GM18520 (cell line): ENCODE measurements around the gene POLR2L.

Experiments used
- ATAC-seq: cut with Tn5 transposase; IDR thresholded peaks from one replicate; pipeline ENCODE4 v1.9.1; 2021; ENCODE audit not compliant: unreplicated experiment

POLR2L gene

DNA sequence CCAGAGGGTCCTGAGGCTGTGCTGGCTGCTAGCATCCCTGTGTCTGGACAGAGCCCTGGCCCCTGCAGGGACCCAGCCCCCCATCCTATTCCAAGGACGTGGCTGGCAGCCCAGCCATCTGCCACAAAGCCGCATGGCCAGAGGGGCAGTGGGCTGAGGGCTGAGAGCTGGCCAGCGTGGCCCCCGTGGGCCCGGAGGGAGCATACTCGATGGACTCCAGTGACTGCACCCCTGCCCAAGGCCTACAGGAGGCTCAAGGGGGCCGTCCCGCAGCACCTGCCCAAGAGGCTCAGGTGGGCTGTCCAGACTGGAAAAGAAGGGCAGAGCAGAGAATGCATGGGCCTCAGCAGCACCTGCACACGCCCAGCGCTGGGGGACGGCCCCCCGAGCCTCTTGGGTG is 13.5 kb upstream of the POLR2L start:
- ATAC-seq, result no peak

DNA sequence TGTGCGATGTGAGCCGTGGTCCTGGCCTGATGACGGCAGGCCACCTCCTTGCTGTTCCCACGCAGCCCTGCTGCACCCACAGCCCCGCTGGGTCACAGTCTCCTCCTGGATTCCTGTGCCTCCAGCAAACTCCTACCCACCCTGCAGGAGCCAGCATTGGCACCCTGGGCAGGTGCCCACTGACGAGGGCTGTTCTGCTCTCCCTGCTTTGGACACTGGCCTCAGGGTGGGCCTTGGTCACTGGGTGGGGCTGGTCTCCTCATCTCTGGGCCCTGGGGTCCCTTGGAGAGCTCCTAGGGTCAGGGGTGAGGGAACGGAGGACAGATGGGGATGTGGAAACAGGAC is 13.0 kb upstream of the POLR2L start:
- ATAC-seq, result no peak

DNA sequence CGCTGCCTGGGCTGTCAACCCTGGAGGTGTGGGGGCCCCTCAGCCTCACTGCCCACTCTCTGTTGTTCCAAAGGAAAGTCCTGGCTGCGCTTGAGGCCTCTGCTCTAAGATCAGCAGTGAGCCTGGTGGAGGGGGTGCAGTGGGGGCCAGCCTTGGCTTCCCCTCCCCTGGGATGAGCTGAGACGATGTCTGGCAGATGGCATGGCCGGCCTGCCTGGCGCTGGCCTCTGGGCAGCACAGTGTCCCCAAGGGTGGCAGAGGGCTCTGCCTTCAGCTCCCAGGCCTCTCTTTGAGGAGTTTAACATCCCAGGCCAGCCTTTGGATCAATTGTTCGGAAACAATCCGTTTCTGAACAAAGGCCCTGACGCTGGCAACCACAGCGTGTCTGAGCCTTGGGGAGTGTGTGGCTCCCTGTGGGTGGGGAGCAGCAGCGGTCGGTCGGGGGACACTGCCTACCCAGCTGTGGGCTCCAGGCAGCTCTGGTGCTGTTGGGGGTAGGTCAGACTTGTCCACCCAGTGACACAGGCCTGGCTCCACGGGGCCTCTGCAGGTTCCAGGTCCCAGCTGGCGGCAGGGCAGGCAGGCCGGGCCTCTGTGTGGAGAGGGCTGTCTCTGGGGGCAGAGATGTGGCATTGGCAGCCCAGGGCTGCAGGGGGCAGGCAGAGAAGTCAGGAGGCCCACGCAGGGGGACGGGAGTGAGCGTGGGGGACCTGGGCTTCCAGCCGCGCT is 12.4 kb upstream of the POLR2L start:
- no peak for ATAC-seq

DNA sequence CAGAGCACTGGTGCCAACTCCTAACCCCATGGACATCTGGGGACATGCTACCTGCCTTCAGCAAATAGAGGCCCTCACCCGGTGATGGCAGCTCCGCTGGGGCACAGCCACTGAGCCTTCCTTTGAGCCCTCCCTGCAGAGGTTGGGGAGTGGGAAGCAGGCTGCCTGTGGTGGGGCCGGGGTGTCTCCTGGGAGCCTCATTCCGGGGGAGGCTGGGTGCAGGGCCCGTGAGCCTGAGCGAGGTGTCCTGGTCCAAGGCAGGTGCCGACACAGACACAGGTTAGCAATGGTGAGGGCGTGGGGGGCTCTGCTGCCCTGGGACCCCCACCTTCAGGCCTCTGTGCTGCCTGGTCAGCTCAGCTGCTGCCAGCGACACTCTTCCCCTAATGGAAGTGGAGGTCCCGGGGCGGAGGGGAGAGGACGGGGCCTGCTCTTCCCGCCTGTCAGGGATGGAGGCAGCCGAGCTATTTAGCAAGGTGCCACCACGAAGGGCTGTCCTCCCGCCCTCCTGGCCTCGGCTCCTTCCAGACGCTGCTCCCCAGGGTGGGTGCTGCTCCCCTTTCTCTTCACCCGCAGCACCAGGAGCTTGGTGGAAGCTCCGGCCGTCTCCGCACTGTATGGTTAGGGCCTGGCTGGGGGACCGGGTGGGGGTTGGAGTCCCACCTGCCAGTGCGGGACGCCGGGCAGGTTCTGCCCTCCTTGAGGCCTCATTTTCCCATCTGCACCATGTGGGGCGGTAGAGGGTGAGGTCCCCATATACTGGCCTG is 11.5 kb upstream of the POLR2L start:
- ATAC-seq, result no peak

DNA sequence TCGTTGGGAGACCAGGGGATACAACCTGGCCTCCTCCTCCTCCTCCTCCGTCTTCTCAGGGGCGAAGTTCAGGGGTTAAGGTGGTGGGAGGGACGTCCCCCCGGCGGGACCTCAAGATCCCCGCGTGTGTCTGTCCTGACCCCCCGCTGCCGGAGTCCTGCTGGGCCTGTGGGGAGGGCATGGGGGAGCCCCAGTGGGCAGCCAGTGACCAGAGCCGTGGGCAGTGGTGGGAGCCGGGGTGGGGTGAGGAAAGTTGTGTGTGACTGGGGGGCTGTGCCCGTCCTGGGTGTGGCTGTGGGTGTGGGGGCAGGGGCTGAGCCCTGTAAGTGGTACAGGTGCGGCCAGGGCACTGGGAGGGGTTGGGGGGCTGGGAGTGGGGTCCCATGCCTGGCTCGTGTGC is 10.4 kb upstream of the POLR2L start:
- ATAC-seq, result no peak

DNA sequence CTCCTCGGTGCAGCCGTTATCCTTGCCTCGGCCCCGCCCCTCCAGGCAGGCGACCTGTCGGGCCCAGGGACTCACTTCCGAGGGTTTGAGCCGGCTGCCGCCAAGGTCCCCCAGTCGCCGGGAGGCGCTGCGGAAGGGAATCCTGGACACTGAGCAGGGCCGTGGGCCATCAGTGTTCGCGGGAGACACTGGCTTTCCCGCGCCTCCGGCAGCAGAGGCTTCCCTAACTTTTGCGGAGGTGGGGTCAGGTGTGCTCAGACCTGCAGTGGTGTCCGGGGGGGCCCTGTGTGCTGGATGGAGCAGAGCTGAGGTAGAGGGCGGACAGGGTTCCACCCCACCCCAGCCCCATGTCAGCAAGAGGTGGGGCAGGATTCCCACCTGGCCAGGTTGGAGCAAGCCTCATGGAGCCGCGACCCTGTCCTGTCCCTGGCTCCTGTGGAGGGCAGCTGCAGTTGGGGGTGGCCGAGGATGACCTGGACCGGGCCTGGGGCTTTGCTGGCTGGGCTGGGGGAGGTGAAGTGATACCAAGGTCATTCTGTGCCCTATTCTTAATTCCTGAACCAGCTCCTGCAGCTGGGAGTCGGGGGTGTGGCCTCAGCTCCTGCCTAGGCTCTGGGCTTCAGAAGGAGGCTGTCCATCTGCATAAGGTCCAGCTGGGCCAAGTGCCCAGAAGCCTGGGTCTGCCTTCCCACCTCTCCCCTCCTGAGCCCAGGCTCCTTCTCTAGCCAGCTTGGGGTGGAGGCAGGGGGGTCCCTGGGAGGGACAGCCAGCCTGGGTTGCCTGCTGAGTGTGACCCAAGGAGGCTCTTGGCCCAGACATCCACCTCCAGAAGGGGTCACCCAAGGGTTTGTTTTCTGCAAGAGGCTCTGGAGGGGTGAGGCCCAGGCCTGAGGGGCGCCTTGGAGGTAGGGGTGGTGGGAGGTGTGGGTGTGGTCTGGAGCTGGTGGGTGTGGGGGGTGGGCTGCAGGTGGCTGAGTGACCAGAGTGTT is 8.7 kb upstream of the POLR2L start:
- ATAC-seq, result no peak

DNA sequence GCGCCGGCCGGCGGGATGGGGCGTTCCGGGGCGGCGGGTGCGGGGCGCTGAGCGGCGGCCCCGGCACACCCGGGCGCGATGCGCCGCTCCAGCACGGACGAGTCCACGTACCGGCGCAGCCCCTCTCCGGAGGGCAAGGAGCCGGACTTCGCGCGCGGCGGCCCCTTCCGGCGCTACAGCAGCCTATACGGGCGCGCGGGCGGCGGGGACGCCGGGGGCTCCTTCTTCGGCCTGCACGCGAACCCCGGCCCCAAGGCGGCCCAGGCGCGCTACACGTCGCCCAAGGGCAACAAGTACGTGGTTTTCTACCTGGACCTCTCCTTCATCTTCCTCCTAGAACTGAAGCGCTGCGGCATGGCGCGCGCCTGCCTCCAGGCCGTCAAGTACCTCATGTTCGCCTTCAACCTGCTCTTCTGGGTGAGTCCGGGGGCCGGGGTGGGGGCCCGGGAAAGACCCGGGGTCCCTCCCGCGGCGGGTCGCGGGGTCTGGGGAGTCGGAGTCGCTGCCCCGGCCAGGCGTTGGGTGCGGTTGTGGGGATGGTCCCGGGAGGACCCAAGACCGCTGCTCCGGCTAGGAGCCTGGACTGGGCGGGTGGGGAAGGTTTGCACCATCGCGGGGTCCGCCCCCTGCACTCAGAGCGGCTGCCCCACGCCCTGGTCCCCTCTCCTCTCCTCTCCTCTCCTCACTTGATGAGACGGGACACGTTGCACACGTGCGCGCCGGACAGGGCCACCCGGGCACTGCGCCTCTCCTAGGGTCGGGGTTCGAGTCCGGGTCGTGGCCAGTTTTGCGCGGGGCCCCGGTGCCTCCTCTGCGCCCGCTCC is 7.8 kb upstream of the POLR2L start:
- ATAC-seq, result no peak

DNA sequence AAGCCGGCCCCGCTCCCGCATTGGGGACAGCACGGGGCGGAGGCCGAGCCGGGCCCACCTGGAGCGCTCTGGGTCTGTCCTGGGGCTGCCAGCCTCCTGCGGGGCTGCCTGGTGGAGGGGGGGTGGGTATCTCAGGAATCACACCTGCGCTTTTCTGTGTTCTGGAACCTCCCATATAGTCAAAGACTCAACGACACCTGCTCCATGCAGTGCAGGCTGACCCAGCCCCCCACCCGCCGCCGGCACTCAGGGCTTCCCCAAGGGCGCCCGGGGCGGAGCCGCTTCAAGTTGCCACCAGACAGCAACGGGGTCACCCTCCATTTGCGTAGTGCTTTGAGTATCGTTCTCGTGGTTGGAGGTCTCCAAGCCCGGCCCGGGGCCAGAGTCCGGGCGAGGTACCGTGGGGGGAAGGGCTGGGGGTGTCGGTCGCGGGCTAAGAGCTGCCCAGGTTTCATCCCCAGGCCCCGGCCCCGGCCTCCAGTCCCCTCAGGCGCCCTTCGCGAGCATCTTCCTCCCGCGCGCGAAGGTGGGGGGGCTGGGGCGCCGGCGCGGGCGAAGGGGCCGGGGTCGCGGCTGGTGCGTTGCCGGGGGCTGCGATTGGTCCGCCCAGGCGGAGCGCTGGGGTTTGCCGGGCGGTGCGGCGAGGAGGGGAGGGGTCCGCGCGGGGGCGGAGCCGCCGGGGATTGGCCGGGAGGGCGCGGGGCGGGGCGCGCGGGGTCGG is 6.9 kb upstream of the POLR2L start:
- ATAC-seq, result no peak

DNA sequence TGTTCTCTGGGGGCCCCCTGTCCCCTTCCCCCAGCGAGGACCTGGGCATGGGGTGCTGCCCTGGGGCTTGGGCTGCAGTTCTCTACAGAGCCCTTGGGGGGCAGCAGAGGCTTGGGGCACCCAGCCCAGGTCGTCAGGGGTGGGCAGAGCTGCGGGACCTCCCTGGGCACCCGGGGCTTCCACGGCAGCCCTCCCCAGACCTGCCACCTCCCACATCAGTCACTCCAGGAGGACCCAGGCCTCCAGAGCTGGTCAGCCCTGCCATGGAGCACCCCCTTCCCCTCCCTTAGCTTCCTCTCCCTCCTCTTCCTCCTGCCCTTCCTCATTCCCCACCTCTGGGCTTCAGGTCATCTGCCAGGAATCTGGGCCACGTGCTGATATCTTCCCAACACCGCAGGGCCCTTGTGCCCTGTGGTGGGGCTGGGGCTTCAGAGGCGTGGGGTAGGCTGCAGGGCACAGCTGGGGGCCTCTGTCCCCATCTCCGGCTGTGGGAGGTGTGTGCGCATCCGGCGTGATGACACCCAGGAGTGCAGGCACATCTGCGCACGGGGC is 6.1 kb upstream of the POLR2L start:
- ATAC-seq, result no peak

DNA sequence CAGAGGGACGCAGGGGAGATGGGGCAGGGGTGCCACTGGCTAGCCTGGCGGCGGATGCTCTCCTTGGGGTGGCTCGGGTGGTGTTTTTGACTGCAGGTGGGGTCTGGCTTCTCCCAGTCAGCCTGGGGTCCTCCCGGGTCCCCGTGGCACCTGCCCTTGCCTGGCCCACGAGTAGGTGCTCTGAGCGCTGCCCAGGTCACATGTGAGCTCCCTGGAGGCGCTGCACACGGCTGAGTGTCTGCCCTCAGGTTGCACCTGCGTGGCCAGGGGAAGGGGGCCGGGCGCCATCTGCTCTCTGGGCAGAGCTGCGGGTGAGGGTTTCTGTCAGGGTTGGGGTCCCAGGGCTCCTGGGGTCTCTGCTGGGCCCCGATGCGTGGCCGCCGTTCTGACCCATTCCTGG is 5.5 kb upstream of the POLR2L start:
- no peak for ATAC-seq

DNA sequence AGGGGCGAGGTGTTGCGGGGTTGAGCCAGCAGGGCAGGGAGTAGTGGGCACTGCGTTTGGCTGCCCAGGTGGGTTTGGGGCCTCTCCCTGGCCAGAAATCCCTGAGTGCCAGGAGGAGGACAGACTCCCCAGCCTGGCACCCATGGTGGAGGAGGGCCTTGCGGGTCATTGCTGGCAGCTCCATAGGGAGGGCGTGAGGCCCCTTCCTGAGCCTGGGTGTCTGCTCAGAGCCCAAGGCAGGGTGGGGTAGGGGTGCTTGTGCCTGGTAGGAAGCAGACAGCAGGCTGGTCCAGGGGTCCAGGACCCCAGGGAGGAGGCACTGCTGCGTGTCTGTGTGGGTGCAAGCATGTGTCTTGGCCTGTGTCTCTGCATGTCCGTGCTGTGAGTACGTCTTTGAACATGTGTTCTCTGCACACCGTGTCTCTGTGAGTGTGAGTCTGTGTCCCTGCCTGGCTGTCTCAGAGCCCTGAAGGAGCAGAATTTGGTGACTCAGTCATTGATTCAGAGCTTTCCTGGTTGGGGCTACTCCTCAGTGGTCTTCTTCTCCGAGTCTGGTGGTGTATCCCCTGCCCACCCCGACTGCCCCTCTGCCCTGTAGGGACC is 4.3 kb upstream of the POLR2L start:
- no peak for ATAC-seq

DNA sequence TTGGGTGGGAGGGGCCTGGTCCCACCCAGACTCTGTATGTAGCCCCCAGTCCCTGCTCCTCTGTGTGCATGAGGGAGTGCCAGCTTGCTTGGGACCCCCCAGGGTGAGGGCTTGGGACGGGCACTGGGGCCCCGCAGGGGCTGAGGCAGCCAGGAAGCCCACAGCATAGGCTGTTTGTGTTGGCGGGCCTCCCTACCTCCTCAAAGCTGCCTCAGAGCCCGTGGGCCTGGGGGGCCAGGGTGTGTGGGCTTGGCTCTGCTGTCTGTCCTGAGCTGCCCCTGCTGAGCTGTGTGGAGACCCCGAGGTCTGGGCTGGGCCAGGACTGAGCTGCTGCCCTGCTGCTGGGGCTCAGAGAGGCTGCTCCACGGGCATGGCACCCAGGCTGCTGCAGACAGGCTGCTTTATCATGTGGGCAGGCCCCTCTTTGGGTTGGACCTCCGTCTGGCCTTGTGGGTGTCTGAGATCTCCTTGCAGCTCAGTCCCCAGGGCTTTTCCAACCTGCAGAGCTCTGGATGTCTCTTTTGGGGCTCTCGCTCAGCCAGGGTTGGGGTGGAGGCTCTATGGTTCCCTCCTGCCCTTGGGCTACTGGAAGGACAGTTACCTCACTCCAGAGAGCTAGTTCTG is 3.7 kb upstream of the POLR2L start:
- ATAC-seq, result no peak

DNA sequence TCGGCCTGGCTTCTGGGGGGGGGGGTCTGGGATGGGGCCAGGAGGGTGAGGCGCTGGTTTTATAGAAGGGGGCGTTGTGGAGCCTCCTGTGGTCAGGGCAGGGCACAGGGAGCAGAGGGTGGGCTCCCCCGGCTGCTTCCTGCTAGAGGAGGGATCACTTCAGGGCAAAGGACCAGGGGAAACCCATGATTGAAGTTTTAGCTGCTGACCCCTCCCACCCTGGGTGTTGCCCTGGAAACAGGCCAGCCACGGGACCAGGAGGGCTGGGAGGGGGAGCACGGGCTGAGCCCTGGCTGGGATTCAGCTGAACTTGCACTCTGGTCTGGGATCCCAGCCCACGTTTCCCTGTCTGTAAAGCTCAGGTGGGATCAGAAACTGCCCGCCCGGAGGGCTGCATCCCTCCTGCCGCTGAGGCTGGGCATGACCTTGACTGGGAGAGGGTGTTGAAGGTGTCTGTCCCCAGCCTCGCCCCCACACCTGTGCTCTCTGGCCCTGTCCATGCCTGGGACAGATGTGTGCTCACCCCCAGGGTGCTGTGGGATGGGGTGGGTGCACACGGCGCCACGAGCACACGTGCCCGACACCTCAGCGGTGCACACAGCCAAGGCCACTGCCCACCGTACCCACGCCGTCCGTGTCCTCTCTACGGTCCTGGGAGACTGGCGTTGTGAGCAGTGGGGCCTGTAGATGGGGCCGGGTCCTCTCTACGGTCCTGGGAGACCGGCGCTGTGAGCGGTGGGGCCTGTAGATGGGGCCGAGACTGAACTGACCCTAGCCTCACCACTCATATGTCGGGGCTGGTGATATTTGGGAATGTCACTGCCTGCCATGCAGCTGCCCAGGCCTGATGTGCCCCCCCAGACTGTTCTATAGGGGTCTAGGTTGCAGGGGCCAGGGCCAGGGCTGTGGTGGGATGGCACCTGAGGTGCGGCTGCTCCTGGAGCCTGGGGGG is 2.6 kb upstream of the POLR2L start:
- ATAC-seq, result no peak

DNA sequence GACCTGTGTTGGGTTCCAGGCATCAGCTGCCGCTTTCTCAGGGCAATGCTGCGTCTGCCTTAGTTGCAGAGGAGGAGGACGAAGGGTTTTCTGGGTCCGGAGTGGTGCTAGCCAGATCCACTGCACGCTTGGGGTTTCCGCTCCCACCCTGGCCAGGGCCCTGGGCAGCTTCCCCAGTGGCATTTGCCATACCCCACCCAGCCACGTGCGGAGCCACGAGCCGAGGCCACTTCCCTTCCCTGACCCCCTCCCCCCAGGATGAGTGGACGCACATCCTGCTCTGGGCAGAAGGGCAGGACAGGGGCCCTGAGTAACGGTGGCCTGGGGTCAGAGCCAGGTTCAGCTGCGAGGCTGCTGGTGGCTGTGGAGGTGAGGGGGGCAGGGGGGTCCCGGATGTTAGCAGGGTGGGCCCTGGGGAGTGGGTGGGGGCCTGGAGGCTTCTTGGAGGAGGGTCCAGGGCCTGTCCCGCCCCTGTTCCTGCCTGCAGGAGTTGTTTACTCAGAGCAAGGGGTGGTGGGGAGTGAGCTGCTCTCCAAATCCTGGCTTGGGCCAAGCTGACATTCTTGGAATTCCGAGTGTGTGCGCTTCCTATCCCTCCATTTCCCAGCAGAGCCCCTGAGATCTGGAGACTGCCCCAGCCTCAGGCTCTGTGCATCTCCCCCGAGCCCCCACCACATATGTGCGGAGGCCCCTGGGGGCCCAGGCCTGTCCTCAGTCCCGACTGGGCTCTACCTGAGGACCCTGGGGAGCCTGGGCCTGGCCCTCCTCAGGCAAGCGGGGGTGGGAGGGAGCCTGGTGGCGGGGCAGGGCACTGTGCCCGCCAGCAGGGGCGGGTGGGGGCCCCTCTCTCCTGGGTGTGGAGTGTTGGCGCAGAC is 1.7 kb upstream of the POLR2L start:
- no peak for ATAC-seq

DNA sequence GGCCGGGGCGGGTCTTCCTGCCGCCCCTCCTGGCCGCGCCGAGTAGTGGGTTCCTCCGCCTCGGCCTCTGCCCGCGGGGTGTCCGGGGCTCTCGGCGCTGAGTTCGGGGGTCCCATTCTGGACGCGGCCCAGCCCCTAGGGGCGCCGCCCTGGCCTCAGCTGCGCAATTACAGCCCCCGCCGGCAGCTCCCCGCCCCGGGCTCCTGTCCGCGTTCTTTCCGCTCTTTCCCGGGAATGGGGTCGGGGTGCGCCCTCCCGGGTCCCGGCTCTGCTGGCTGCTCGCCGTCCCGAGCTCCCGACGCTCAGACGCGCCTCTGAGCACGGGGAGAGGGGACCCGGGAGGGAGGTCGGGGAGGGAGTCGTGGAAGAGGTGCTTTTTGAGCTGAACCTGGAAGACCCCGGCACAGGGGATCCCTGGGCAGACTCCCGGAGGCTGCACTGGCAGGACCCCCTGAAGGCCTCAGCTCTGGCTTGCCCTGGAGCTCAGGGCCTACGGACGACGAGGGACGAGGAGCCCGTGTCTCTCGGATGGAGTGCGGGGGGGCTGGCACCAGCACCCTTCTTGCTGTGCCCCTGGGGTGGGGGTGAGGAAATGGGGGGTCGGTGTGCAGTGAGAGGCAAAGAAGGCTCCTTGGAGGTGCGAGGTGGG is 881 bp upstream of the POLR2L start:
- no peak for ATAC-seq

DNA sequence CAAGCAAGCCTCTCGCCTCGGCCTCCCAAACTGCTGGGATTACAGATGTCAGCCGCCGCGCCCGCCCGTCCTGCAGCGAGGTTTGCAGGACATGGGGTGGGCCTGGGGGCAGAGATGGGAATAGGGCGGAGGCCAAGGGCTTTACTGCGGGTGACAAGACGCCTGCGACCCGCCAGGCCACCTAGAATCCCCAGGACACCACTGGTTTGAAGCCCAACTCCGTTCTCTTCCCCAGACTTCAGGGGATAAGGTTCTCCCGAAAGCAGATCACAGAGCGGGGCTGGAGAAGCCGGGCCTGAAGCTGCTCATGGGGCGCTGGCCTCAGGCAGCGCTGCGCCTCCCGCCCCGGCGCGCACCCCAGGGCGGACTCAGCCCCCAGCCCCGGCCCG is 354 bp downstream of the POLR2L start:
- ATAC-seq, result no peak
